Tibial nerve (tissue), 4 donors: Measurements from ENCODE around the gene DUSP1.

ENCODE experiments used
- EP300 ChIP-seq, 2 donors: sonication (generic); formaldehyde crosslinking; IDR thresholded peaks; one replicate each; pipeline ENCODE4 v1.6.1; 2017; ENCODE audit warnings: antibody characterized with exemption in 2 of 2, mild to moderate bottlenecking in 1 of 2
- TF ChIP-seq, protein P1 (sequence below), 5 experiments: fragments of 200-600 bp in 3 of 5; fragments of 450-650 bp in 2 of 5; sonication (generic) in 3 of 5; IDR thresholded peaks; one replicate each; pipeline ENCODE4 v1.5.1; 2016 to 2019; ENCODE audit warnings: antibody characterized with exemption in 5 of 5, mild to moderate bottlenecking in 3 of 5, moderate library complexity in 2 of 5

DNA sequence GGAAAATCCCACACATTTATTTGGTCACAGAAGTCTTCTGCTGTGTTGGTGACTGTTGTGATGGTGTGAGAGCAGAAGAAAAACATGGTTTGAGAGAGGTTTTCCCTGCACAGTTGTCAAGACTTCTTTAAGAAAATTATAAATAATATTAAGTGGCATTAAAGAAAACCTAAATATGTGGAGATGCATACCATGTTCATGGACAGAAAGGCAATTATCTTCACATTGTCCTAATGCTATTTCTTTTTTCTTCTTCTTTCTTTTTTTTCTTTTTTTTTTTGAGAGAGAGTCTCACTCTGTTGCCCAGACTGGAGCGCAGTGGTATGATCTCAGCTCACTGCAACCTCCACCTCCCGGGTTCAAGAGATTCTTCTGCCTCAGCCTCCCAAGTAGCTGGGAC is 38.8 kb upstream of the DUSP1 start:
- TF ChIP-seq, protein P1, sequence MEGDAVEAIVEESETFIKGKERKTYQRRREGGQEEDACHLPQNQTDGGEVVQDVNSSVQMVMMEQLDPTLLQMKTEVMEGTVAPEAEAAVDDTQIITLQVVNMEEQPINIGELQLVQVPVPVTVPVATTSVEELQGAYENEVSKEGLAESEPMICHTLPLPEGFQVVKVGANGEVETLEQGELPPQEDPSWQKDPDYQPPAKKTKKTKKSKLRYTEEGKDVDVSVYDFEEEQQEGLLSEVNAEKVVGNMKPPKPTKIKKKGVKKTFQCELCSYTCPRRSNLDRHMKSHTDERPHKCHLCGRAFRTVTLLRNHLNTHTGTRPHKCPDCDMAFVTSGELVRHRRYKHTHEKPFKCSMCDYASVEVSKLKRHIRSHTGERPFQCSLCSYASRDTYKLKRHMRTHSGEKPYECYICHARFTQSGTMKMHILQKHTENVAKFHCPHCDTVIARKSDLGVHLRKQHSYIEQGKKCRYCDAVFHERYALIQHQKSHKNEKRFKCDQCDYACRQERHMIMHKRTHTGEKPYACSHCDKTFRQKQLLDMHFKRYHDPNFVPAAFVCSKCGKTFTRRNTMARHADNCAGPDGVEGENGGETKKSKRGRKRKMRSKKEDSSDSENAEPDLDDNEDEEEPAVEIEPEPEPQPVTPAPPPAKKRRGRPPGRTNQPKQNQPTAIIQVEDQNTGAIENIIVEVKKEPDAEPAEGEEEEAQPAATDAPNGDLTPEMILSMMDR (IDR thresholded peaks at IDR 0.05), result no peak
- TF ChIP-seq EP300 (IDR thresholded peaks at IDR 0.05), result no peak
